Endometrium (tissue), 2 donors: ENCODE results near the gene C2orf76.
"Not testable (repeated sequence)": the region's sequence is repeated elsewhere in the genome, so short reads cannot be mapped to it uniquely, and the experiment has no call there.

Experiments
- FAIRE-seq: peaks from 2 replicates; lab custom pipeline; 2012; peaks lifted over from hg19 to GRCh38; lab: Jason Lieb, UNC
- donor health status: control.
- donor health status: control.

The C2orf76 gene

DNA sequence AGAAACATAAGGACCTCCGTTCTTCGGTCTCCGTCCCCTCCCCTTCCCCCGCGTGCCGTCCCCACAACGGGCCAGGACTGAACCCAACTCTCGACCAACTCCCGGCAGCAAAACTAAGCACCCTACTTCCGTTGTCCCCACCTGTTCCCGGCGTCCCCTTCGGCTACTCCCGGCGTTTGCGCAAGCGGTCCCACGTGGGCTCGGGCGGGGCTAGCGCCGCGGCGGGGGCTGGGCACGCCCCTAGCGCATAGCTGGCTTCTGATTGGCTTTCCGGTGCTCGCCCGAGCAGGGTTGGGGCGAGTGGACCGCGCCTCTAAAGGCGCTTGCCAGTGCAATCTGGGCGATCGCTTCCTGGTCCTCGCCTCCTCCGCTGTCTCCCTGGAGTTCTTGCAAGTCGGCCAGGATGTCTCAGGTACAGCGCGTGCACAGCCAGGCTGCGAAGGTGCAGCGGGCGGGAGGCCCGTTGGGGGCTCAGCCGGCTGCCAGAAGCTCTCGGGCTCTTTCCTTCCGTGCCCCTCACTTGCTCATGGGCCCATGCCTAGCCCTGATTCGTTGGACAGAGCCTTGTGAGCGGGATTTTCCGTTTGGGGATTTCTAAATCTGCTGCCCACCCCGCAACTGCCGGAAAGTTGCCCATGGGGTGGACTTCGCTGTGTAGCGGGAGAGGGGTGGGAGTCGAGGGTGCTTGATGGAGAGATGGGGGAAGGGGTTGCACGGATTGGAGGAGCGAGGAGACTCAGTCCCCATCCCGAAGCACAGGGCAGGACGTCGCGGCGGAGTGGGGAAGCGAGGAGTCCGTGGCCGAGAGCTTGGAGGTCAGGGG is at the start of gene C2orf76, which contains the start of gene DBI:
TSS of gene C2orf76 (minus strand) at position 186 of the 823 bp plus-strand sequence. CDS start 26,875 bp downstream, outside the sequence.
TSS of gene DBI (plus strand) at position 329 of the 823 bp plus-strand sequence. CDS start at position 404, 75 bp downstream.
- peak; percentile 46 for FAIRE-seq

DNA sequence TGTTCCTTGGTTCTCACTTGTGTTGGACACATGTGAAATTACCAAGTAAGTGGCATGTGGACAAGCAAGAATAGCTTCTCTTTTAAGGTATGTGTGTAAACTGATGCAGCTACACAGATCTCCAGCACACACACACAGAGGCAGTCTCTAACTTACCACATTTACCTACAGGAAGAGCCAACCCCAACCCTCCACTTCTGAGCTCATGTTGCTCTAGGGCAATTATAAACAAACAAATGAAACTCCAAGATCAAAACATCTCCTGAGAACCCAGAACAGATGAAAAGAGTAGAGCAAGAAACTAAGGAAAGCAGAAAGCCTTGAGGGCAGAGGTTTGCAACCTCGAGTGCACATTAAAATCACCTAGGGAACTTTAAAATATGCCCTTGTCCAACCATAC is 49.0 kb upstream of the C2orf76 start:
- no peak for FAIRE-seq

GRCh38 chr2:119414894-119415293 is 48.3 kb upstream of the C2orf76 start:
- FAIRE-seq, result no peak

GRCh38 chr2:119409506-119409905 is 42.9 kb upstream of the C2orf76 start:
- FAIRE-seq, result no peak

DNA sequence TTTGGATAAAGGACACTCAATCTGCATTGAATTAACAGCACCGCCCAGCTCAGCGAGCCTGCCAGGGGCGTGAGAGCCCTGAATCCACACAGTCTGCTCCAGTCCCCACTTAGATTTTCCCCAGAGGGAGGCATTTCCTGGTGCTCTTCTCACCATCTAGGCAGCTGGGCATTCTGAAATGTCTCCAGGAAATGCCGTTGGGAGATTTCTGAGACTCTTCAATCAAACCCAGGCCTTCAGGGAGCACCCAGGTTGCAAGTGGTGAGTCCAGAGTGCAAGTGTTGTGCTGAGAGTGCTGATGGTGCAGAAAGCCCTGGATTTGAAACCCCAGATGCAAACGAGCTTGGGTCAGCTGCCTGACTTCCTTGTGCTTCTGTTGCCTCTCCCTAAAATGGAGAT is 41.6 kb upstream of the C2orf76 start:
- no peak for FAIRE-seq

GRCh38 chr2:119407430-119408220 is 41.0 kb upstream of the C2orf76 start:
- FAIRE-seq, result peak; percentile 66

GRCh38 chr2:119405151-119405550 is 38.5 kb upstream of the C2orf76 start:
- FAIRE-seq, result no peak

DNA sequence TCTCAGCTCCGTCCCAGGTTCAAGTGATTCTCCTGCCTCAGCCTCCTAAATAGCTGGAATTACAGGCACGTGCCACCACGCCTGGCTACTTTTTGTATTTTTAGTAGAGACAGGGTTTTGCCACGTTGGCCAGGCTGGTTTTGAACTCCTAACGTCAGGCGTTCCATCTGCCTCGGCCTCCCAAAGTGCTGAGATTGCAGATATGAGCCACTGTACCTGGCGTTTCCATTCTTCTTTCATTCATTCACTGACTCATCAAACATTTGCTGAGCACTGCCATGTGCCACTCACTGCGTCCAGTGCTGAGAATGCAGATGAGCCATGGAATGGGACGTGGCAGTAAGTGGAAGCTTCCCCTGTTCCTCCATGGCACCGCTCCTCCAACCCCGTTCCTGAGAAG is 37.0 kb upstream of the C2orf76 start:
- not testable (repeated sequence) for FAIRE-seq

DNA sequence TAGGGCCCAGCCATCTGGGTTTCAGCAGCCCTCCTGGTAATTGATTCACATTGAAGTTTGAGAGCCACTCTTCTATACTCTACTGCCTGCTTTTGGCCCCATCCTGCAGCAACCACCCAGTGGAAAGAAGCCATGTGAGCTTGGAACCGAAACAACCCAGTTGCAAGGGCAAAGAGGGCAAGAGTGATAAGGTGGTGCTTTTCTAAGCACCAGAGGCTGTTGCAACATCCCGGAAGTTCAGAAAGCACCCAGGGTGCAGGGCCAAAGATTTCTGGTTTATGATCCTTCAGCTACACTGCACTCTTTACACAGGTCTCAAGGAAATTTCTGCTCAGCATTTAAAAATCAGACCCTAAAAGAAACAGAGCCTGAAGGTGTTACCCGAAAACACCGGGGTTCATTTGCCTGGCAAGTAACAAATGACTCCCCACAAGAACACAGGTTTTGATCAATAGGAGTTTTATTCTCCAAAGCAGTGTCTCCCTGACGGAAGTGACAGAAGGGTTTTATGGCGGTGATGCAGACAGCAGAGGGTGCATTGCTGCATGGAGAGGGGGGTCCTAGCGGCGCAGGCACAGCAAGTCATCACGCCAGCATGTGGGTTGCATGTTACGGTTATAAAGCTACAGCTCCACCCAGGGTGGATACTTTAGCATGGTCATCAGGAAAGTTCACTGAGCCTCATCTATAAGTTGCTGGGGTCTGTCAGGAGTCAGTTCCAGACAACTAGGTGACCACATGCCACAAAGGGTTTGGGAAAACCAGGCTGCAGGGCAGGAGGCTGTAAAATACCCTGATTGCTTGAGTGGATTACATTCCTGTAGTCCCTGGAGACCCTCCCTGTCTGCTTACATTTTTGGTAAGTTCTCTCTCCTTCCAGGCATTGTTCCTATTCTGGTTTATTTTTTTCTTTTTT is 36.3 kb upstream of the C2orf76 start:
- FAIRE-seq, result no peak

- no peak for FAIRE-seq
Measured at GRCh38 chr2:119402106-119402505, 35.5 kb upstream of the C2orf76 start.

DNA sequence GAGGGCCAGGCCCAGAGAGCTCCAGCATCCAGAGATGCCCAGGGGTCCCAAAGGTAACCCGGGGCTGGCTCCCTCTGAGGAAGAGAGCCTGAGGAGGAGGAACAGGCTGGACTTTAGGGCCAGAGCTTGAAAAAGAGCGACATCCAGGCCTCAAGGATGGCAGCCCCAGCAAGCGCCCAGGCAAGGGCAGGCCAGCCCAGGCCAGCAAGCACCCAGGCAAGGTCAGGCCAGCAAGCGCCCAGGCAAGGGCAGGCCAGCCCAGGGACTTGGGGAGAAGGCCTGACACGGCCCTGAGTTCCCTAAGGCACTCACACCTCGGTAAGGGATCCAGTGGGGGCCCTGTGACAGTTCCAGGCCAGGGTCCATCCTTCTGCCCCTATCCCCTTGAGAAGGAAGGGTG is 30.6 kb upstream of the C2orf76 start:
- no peak for FAIRE-seq

DNA sequence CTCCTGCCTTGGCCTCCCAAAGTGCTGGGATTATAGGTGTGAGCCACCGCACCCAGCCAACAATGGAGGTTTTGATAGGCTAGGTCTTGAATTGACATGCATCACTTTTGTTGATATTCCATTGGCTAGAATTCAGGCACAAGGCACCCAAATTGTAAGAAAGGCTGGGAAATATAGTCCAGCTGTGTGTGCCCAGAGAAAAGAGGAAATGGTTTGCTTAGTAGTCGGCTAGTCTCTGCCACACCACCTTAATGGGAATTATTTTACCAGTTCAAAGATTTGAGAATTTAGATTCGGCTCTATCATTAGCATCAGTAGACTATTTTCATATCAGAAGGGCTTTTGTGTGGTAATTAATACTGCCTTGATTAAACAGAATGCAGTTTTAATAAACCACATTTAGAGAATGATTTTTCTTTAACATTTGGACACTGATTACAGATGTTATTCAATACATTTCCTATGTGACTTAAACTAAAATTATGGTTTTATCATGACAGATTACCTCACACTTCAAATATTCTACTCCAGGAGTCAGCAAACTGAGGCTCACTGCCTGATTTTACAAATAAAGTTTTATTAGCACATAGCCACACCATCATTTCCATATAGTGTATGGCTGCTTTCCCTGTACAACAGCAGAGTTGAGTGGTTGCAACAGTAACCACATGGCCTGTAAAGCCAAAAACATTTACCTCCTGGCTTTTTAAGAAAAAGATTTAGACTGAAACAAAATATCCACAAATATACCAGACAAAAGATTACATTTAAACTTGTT is 27.5 kb upstream of the C2orf76 start:
- no peak for FAIRE-seq

DNA sequence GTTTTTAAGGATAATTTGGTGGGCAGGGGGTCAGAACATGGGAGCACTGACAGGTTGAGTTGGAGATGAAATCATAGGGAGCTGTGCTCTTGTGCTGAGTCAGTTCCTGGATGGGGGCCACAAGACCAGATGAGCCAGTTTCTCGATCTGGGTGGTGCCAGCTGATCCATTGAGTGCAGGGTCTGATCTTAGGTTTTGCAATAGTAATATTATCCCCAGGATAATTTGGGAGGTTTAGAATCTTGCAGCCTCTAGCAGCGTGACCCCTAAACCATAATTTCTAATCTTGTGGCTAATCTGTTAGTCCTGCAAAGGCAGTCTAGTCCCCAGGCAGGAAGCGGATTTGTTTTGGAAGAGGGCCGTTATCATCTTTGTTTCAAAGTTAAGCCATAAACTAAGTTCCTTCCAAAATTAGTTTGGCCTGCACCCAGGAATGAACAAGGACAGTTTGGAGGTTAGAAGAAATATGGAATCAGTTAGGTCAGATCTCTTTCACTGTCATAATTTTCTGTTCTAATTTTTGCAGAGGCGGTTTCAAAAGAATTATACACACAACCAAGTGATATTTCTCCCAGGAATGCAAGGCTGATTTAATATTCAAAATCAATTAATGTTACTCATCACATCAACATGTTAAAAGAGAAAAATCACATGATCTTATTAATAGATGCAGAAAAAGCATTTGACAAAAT is 23.1 kb upstream of the C2orf76 start:
- peak; percentile 48 for FAIRE-seq

DNA sequence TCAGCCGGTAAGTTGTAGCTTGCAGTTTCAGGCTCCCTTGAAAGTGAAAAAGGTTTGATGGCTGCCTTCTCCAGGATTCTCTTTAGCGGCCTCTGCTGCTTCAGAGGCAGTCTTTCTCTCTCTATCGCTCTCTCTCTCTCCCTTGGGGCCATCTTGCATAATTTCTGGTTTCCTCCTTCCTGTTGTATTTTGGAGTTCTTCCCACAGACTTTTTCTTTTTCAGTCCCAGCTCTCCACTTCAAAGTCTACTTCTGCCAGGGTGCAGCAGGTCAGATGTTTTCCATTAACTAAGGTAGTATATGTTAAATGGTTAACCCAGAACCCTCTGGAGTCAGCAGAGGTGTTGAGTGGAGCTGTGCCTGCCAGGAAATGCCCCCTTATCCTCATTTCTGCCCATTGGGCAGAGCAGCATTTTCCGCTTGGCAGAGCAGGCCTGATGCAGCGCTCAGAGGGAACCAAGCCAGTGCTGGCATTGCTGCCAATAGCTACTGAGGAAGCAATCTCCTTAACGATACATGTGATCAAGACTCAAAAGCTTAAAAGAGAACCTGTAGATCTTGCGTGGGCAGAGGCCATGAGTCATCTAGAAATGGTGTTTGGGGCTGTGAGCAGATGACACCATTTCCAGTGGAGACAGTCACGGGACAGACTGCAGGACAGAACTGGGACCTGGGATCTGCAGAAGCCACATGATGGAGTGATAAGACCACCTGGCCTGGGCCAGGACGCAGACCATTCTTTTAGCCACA is 20.9 kb upstream of the C2orf76 start:
- no peak for FAIRE-seq

DNA sequence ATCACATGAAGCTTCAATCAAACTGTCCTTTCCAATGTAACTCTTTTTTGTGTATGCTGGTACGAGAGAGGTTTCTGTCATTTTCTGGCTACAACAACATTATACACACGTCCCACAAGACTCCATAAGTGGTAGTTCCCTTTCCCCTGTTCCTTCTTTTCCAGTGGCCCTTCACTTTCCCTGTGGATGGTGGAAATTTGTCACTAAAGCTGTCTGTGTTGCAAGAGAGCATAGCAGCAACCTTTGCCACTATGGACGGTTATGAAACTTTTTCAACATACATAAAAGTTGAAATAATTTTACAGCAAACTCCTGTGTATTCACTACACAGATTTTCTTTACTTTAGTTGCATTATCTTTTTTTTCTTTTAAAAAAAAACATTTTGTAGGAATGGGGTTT is 18.8 kb upstream of the C2orf76 start:
- FAIRE-seq, result no peak

DNA sequence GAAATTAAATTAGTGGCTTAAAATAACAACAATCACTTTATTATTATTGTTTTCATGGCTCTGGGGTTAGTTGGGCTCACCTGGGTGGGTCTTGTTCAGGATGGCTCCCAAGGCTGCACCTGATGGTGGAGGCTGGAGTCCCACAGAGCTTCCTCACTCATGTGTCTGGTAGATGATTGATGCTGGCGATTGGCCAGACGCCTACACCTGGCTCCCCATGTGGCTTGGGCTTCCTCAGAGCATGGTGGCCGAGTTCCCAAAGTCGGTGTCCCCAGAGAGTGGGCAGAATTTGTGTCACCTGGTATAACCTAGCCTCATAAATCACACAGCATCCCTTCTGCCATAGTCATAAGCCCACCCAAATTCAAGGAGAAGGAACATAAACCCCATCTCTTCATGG is 18.3 kb upstream of the C2orf76 start:
- no peak for FAIRE-seq

- no peak for FAIRE-seq
Measured at GRCh38 chr2:119383410-119384140, 16.9 kb upstream of the C2orf76 start.

DNA sequence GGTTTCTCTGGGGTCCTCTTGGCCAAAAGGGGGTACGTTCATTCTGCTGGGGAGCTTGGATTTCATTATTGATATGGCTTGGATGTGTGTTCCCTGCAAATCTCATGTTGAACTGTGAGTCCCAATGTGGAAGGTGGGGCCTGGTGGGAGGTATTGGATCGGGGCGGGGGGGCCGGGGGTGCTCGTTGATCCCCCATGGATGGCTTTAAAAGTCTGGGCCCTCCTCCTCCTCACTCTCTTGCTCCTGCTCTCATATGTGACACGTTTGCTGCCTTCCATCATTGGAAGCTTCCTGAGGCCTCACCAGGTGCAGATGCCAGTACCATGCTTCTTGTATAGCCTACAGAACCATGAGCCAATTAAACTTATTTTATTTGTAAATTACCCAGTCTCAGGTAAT is 11.9 kb upstream of the C2orf76 start:
- no peak for FAIRE-seq

DNA sequence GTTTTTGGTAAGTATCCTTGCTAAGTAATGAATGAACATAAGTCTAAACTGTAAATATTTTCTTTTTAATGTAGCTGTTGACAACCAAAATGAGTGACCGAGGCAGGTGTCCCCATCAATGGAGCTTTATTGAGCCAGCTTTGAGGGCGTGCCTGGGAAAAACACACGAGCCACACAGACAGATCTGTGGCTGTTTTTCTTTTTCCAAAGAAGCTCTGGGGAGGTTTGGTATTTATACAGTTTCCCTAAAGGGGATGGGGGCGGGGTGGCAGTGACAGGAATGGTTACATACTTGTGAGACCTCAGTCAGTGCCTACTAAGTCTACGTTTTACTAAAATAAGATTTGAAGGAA is 11.3 kb upstream of the C2orf76 start:
- FAIRE-seq, result no peak
